MM.1S (cell line): ENCODE measurements around the gene PLBD1.

ENCODE experiments used
- DNase-seq: peaks from one replicate; pipeline ENCODE4 v3.0.0-alpha.2; 2015
- H2AFZ ChIP-seq: fragments of 300-600 bp; sonication (generic); 2 replicates; pipeline ENCODE4 v1.6.0; 2016; ENCODE audit warnings: antibody characterized with exemption, low read length
- H3F3A ChIP-seq: fragments of 300-600 bp; sonication (generic); 2 replicates; pipeline ENCODE4 v1.6.1; 2016; ENCODE audit warnings: mild to moderate bottlenecking, antibody characterized with exemption, low read length, moderate library complexity, mixed read lengths; ENCODE audit not compliant: insufficient read depth
- H3K27ac ChIP-seq: fragments of 300-600 bp; sonication (generic); 2 replicates; pipeline ENCODE4 v1.5.1; 2016; ENCODE audit warnings: mild to moderate bottlenecking, low read length
- H3K27me3 ChIP-seq: fragments of 300-600 bp; sonication (generic); replicated peaks from 2 replicates; pipeline ENCODE4 v1.6.0; 2016; ENCODE audit warnings: low read length; ENCODE audit not compliant: insufficient read depth
- H3K36me3 ChIP-seq: fragments of 300-600 bp; sonication (generic); replicated peaks from 2 replicates; pipeline ENCODE4 v1.6.1; 2016; ENCODE audit warnings: mild to moderate bottlenecking, low read length, mixed read lengths; ENCODE audit not compliant: insufficient read depth
- H3K4me1 ChIP-seq: fragments of 300-600 bp; sonication (generic); 2 replicates; pipeline ENCODE4 v1.6.1; 2016; ENCODE audit warnings: low read length, mixed read lengths
- H3K4me2 ChIP-seq: fragments of 300-600 bp; sonication (generic); 2 replicates; pipeline ENCODE4 v1.6.0; 2016; ENCODE audit warnings: low read depth, low read length
- H3K4me3 ChIP-seq: fragments of 300-600 bp; sonication (generic); 2 replicates; pipeline ENCODE4 v1.5.1; 2016; ENCODE audit warnings: low read length, mixed read lengths
- H3K79me2 ChIP-seq: fragments of 300-600 bp; sonication (generic); 2 replicates; pipeline ENCODE4 v1.6.1; 2016; ENCODE audit warnings: mixed run types, low read length, mixed read lengths
- H3K9ac ChIP-seq: fragments of 300-600 bp; sonication (generic); 2 replicates; pipeline ENCODE4 v1.6.1; 2016; ENCODE audit warnings: low read length, mixed read lengths
- H3K9me2 ChIP-seq: fragments of 300-600 bp; sonication (generic); replicated peaks from 2 replicates; pipeline ENCODE4 v1.6.1; 2016; ENCODE audit warnings: mild to moderate bottlenecking, low read length, mixed read lengths; ENCODE audit not compliant: insufficient read depth
- H3K9me3 ChIP-seq: fragments of 300-600 bp; sonication (generic); replicated peaks from 2 replicates; pipeline ENCODE4 v1.6.1; 2016; ENCODE audit warnings: mild to moderate bottlenecking, low read length, mixed read lengths; ENCODE audit not compliant: insufficient read depth
- H4K20me1 ChIP-seq: fragments of 300-600 bp; sonication (generic); 2 replicates; pipeline ENCODE4 v1.6.1; 2016; ENCODE audit warnings: mild to moderate bottlenecking, low read length, moderate library complexity, mixed read lengths; ENCODE audit not compliant: insufficient read depth
- CTCF ChIP-seq: fragments of 300-600 bp; sonication (generic); IDR thresholded peaks from 2 replicates; pipeline ENCODE4 v1.5.1; 2016; ENCODE audit warnings: antibody characterized with exemption, low read length, mixed read lengths
- EZH2 ChIP-seq: fragments of 300-600 bp; sonication (generic); optimal IDR thresholded peaks from 2 replicates; pipeline ENCODE3; 2017; ENCODE audit warnings: low read depth, mild to moderate bottlenecking, antibody characterized with exemption, low read length, mixed read lengths
- EZH2phosphoT487 ChIP-seq: fragments of 300-600 bp; sonication (generic); IDR thresholded peaks from 2 replicates; pipeline ENCODE4 v1.6.1; 2018; ENCODE audit warnings: antibody characterized with exemption, low read length

Gene PLBD1

GRCh38 chr12:14612898-14613445, 45.3 kb upstream of the PLBD1 start:
- Histone ChIP-seq H2AFZ (no peak overlapping the region), H3K79me2 (no peaks in the 10 kb centered on the region), H3K9ac (no peak overlapping the region), H3K36me3 (no peaks in the 10 kb centered on the region), H3K9me2 (no peaks in the 10 kb centered on the region), H3K9me3 (no peaks in the 10 kb centered on the region), H3K4me1 (peaks cover 20% of the 10 kb centered on the region), H3K4me3 (no peak overlapping the region), H3K27ac (no peak overlapping the region), H3K4me2 (no peak overlapping the region), H3K27me3 (no peaks in the 10 kb centered on the region), H3F3A (peaks cover 11% of the 10 kb centered on the region), H4K20me1 (no peaks in the 10 kb centered on the region)
- TF ChIP-seq EZH2phosphoT487 (no peak), EZH2 (no peak), CTCF (no peak)
- no peak for DNase-seq

- Histone ChIP-seq H3K36me3 (no peaks in the 10 kb centered on the region), H3K27me3 (no peaks in the 10 kb centered on the region), H3K9ac (no peak overlapping the region), H2AFZ (no peak overlapping the region), H3F3A (peaks cover 11% of the 10 kb centered on the region), H3K4me2 (no peak overlapping the region), H3K9me3 (no peaks in the 10 kb centered on the region), H3K4me1 (peaks cover 20% of the 10 kb centered on the region), H3K27ac (no peak overlapping the region), H3K4me3 (no peak overlapping the region), H4K20me1 (no peaks in the 10 kb centered on the region), H3K9me2 (no peaks in the 10 kb centered on the region), H3K79me2 (no peaks in the 10 kb centered on the region)
- no peak for TF ChIP-seq EZH2
- no peak for TF ChIP-seq CTCF
- no peak for TF ChIP-seq EZH2phosphoT487
- no peak for DNase-seq
Observed at GRCh38 chr12:14612250-14612649, 44.6 kb upstream of the PLBD1 start.

GRCh38 chr12:14611640-14612203, 44.0 kb upstream of the PLBD1 start:
- H4K20me1 ChIP-seq: no peaks in the 10 kb centered on the region
- no peak overlapping the region for H3K9ac ChIP-seq
- H2AFZ ChIP-seq: no peak overlapping the region
- no peaks in the 10 kb centered on the region for H3K9me2 ChIP-seq
- peaks cover 11% of the 10 kb centered on the region for H3F3A ChIP-seq
- H3K36me3 ChIP-seq: no peaks in the 10 kb centered on the region
- H3K9me3 ChIP-seq: no peaks in the 10 kb centered on the region
- H3K4me3 ChIP-seq: no peak overlapping the region
- H3K27ac ChIP-seq: no peak overlapping the region
- TF ChIP-seq EZH2: no peak
- no peak for TF ChIP-seq CTCF
- no peak for TF ChIP-seq EZH2phosphoT487
- H3K4me2 ChIP-seq: no peak overlapping the region
- no peak for DNase-seq
- H3K4me1 ChIP-seq: peaks cover 20% of the 10 kb centered on the region
- H3K79me2 ChIP-seq: no peaks in the 10 kb centered on the region
- H3K27me3 ChIP-seq: no peaks in the 10 kb centered on the region
